ENCODE data around the gene MED15.

- TF ChIP-seq REST (IDR thresholded peaks at IDR 0.05; ENCODE audit: insufficient read depth in 1 of 2, low read depth in 2 of 2, low read length in 1 of 2) (no peak), CTCF (IDR thresholded peaks at IDR 0.05) (no peak), SIN3A (IDR thresholded peaks at IDR 0.05; ENCODE audit: borderline replicate concordance, insufficient read depth, low read depth, low read length) (no peak), POLR2AphosphoS5 (IDR thresholded peaks at IDR 0.05; ENCODE audit: low read depth, low read length) (no peak)
Measured at GRCh38 chr22:20616451-20617043, 109.1 kb downstream of the MED15 start.
